GM19035 (cell line): ENCODE data around the gene EXD2.
"Not testable (repeated sequence)": the region's sequence is repeated elsewhere in the genome, so short reads cannot be mapped to it uniquely, and the experiment has no call there.

Experiments used
- ATAC-seq: cut with Tn5 transposase; IDR thresholded peaks from one replicate; pipeline ENCODE4 v1.9.1; 2021; ENCODE audit not compliant: unreplicated experiment

Gene EXD2

GRCh38 chr14:69274321-69274720, 83.0 kb downstream of the EXD2 start:
- no peak for ATAC-seq

- ATAC-seq: no peak
Measured at GRCh38 chr14:69275331-69275730, 84.0 kb downstream of the EXD2 start.

GRCh38 chr14:69277356-69277755, 86.1 kb downstream of the EXD2 start:
- not testable (repeated sequence) for ATAC-seq

GRCh38 chr14:69280746-69281291, 89.5 kb downstream of the EXD2 start:
- no peak for ATAC-seq

GRCh38 chr14:69281450-69282169, 90.3 kb downstream of the EXD2 start:
- ATAC-seq: peak; percentile 53

- ATAC-seq: no peak
Measured at GRCh38 chr14:69282448-69282847, 91.2 kb downstream of the EXD2 start.

- no peak for ATAC-seq
Measured at GRCh38 chr14:69284170-69284569, 92.9 kb downstream of the EXD2 start.

GRCh38 chr14:69285661-69286255, 94.5 kb downstream of the EXD2 start:
- ATAC-seq: no peak

GRCh38 chr14:69287098-69288010, 96.1 kb downstream of the EXD2 start:
- no peak for ATAC-seq

GRCh38 chr14:69288011-69288771, 96.9 kb downstream of the EXD2 start:
- no peak for ATAC-seq

- ATAC-seq: no peak
Measured at GRCh38 chr14:69288956-69289705, 97.8 kb downstream of the EXD2 start.

GRCh38 chr14:69289811-69290520, 98.7 kb downstream of the EXD2 start:
- ATAC-seq: no peak

- not testable (repeated sequence) for ATAC-seq
Measured at GRCh38 chr14:69290881-69291280, 99.6 kb downstream of the EXD2 start.

- ATAC-seq: no peak
Measured at GRCh38 chr14:69291396-69291795, 100.1 kb downstream of the EXD2 start.

- no peak for ATAC-seq
Measured at GRCh38 chr14:69291891-69292561, 100.7 kb downstream of the EXD2 start.
